OCI-LY7 (cell line): ENCODE data around the gene FUCA1.

Source experiments
- EZH2phosphoT487 ChIP-seq: fragments of 200-600 bp; sonication (generic); IDR thresholded peaks from 2 replicates; pipeline ENCODE4 v1.6.1; 2018; ENCODE audit warnings: low read depth, borderline replicate concordance, mild to moderate bottlenecking, mixed run types, antibody characterized with exemption, low read length, moderate library complexity, mixed read lengths
- TF ChIP-seq, protein P1 (sequence below): fragments of 200-600 bp; sonication (generic); conservative IDR thresholded peaks from 2 replicates; pipeline ENCODE4 v1.5.1; 2014; ENCODE audit warnings: mild to moderate bottlenecking, antibody characterized with exemption, low read length, moderate library complexity, mixed read lengths

DNA sequence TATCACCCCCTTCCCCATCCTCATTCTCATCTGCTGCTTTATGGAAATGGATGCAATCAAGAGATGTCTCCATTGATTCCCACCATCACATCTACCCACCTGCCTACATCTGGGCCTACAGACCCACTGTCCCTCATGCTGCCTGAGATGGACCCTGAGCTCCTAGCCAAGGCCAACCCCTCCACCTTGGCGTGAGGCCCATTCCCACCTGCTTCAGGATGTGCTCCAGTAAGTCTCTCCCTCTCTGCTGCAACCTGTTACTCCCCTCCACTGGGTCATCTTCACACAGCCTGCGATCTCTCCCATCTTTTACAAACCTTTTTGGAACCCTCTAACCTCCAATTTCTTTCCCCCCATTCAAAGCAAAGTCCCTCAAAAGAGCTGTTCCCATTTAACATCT lies 63.1 kb downstream of the FUCA1 start:
- TF ChIP-seq, protein P1, sequence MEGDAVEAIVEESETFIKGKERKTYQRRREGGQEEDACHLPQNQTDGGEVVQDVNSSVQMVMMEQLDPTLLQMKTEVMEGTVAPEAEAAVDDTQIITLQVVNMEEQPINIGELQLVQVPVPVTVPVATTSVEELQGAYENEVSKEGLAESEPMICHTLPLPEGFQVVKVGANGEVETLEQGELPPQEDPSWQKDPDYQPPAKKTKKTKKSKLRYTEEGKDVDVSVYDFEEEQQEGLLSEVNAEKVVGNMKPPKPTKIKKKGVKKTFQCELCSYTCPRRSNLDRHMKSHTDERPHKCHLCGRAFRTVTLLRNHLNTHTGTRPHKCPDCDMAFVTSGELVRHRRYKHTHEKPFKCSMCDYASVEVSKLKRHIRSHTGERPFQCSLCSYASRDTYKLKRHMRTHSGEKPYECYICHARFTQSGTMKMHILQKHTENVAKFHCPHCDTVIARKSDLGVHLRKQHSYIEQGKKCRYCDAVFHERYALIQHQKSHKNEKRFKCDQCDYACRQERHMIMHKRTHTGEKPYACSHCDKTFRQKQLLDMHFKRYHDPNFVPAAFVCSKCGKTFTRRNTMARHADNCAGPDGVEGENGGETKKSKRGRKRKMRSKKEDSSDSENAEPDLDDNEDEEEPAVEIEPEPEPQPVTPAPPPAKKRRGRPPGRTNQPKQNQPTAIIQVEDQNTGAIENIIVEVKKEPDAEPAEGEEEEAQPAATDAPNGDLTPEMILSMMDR, result no peak
- TF ChIP-seq EZH2phosphoT487, result no peak
